ENCODE measurements around the gene IL5RA.

Gene IL5RA

DNA sequence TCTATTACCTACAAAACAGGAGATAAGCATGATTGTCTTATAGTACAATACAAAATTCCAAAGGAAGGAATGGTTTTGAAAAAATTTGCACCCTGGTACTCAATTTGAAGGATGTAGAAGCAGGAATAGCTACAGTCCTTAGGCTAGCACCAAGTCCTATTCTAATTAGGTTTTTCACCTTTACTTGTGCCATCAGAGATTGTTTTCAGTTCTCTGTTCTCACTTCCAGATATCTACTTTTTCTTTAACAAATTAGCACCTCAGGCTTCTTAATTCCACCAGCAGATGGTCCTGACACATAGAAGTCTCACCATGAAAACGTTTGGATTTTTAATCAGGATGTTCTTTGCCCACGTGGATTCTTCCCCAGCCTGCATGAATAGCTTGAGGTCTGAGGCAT, 43.8 kb downstream of the IL5RA start:
- no peak for DNase-seq (ENCODE audit: low read depth, low spot score)

- no peak for DNase-seq (ENCODE audit: low read depth, low spot score)
These were observed 44.3 kb downstream of the IL5RA start for GRCh38 chr3:3065876-3066275.

DNA sequence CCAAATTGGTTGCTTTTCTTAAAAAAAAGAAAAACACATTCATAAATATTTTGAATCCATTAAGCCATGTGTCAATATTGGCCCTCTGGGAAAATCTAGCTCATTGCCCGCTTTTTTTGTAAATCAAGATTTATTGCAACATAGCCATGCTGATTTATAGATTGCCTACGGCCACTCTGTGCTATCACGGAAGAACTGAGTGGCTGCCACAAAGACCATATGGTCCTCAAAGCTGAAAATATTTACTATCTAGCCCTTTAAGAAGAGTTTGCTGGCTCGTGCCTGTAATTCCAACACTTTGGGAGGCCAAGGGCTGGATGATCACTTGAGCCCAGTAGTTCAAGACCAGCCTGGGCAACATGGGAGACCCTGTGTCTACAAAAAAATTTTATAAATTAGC, 45.9 kb downstream of the IL5RA start:
- DNase-seq (ENCODE audit: low read depth, low spot score), result no peak

DNA sequence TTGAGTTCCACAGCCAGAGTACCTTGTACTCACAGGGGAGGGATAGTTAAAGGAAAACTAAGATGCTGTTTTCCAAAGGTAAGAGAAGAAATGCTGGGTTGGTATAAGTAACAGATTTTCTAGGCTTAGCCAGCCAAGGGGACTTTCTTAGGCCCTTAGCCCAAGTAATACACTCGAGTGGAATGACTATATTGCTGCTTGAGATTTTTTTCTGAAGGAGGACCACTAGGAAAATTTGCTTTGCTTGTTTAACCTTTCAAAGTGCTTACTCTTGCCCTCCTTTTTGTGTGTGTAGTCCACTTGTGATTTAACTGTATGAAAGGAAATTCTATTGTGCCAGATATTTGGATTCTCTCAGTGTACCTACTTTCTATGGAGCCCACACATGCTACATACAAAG, 50.5 kb downstream of the IL5RA start:
- no peak for DNase-seq (ENCODE audit: low read depth, low spot score)

GRCh38 chr3:3053974-3054373, 56.2 kb downstream of the IL5RA start:
- DNase-seq (ENCODE audit: low read depth, low spot score), result no peak

DNA sequence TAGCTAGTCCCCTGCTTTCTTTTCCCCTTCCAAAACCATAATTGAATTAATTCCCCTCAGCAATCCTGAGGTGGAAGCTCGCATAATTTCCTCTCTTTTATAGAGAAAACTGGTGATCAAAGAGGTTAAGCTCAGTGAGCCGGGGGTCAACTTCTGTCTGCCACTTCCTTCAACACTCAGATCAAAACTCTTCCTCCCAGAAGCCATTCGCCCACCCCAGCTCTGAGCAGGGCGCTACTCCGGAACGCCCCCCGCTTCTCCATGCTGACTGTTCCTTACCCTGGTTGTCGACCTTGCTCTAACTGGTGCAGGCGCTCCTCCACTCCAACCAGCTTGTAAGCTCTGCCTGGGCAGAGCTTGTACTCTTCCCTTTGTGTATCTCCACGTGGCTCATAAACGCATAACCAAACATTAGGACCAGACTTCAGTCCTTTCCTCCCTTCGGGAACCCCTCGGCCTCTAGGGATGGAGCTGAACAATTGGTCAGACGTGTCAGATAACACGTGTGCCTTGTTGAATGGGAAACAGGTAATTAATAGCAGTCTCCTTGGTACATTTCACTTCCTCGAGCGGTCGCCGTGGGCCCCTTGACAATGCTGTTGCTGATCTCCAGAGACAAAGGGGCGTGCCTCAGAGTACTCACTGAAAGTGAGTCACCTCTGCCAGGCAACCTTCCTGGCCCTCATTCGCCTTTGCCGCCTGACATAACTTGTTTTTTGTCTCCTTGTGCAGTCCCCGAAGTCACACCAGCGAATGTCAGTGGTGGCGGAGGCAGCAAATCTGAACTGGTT, 71.8 kb downstream of the IL5RA start:
- DNase-seq (ENCODE audit: low read depth, low spot score), result no peak

DNA sequence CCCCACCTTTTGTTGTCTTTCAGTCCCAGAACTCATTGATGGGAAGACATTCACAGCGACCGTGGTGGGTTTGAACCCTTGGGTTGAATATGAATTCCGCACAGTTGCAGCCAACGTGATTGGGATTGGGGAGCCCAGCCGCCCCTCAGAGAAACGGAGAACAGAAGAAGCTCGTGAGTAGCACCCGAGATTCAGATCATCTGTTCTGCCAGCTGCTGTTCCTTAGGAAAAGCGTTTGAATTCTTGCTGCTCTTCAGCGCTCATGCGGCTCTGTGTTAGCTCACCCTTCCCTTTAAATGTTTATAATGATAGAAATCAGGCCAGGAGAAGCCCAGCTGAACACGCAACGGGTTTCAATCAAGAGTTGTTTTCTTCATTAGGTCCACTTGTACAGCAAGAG, 73.0 kb downstream of the IL5RA start:
- no peak for DNase-seq (ENCODE audit: low read depth, low spot score)

DNA sequence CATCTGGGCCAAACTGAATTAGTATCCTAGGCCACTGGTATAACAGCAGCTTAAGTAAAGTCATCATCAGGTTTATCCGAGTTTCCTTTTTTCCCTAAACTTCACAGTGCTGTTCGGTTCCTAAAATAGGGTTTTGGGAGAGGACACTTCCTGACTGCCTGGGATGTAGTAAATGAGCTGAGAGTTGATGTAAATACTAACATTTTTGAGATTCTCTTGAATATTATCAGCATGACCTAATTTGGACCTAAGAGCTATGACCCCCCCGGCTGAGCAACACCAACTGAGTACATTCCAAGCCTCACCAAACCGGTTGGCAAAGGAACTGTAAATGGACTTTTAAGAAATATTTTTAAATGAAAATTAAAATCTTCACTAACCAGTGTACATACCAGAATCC, 78.8 kb downstream of the IL5RA start:
- no peak for DNase-seq (ENCODE audit: low read depth, low spot score)

DNA sequence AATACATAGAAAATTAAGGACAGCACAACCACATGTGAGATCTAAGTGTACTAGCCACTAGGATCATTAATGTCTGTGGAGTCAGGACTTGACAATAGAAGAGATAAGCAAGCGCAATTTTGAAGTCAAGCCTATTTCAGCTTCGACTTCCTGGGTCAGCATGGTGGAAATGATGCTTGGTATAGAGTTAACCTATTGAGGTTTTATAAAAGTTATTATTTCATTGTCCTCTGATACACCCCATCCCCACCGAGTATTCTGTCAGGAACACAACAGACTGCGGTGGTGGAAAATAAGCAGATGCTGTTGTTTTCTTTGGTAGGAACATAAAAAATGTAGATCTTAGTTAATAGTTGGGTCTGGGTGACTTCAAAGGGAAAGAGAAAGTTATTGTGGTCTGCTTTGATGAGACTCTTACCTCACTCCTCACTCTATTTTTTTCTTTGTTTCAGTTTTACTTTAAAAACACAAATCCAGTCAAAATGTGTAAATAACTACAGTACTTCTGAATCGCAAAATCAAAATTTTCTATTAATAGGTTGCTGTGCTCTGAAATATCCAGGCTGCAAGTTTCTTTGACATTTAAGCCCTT, 82.1 kb downstream of the IL5RA start:
- no peak for DNase-seq (ENCODE audit: low read depth, low spot score)

- no peak for DNase-seq (ENCODE audit: low read depth, low spot score)
These were observed 86.9 kb downstream of the IL5RA start for GRCh38 chr3:3023111-3023745.

GRCh38 chr3:3020209-3020608, 90.0 kb downstream of the IL5RA start:
- DNase-seq (ENCODE audit: low read depth, low spot score), result no peak

Data from activated naive CD8-positive, alpha-beta T cell treated with anti-CD3 and anti-CD28 coated beads, Interleukin-2, amount 50 U/mL, for 16 hours (primary cell).